Mesenchymal stem cell (in vitro differentiated cells and primary cell): ENCODE measurements around the gene UNC13A.

ENCODE experiments used
- DNase-seq: peaks from one replicate; pipeline ENCODE4 v3.0.0-alpha.2; 2013
- H2AFZ ChIP-seq: one replicate; pipeline ENCODE4 v1.6.1; 2013; ENCODE audit warnings: low read depth, mild to moderate bottlenecking, control low read depth, inconsistent platforms, low read length, moderate library complexity
- H2AK5ac ChIP-seq: 2 replicates; pipeline ENCODE4 v1.6.1; 2013; ENCODE audit warnings: low read length, moderate library complexity, mild to moderate bottlenecking, inconsistent platforms; ENCODE audit not compliant: severe bottlenecking
- H2BK120ac ChIP-seq: one replicate; pipeline ENCODE4 v1.6.1; 2013; ENCODE audit warnings: low read depth, mild to moderate bottlenecking, inconsistent platforms, low read length, moderate library complexity
- H2BK12ac ChIP-seq, 2 experiments: one replicate each; pipeline ENCODE4 v1.6.1; 2013; ENCODE audit warnings: inconsistent platforms in 2 of 2, low read length in 2 of 2, mild to moderate bottlenecking in 2 of 2, moderate library complexity in 2 of 2, control low read depth in 1 of 2
- H2BK15ac ChIP-seq: one replicate; pipeline ENCODE4 v1.6.1; 2013; ENCODE audit warnings: mild to moderate bottlenecking, low read depth, inconsistent platforms; ENCODE audit not compliant: poor library complexity, severe bottlenecking
- H2BK5ac ChIP-seq: 2 replicates; pipeline ENCODE4 v1.6.1; 2013; ENCODE audit warnings: low read depth, mild to moderate bottlenecking, low read length, control low read depth, inconsistent platforms; ENCODE audit not compliant: poor library complexity, severe bottlenecking
- H3K14ac ChIP-seq, 2 experiments: one replicate each; pipeline ENCODE4 v1.6.1; 2013; ENCODE audit warnings: inconsistent platforms in 2 of 2, low read length in 2 of 2, control low read depth in 1 of 2, mild to moderate bottlenecking in 1 of 2, moderate library complexity in 1 of 2
- H3K18ac ChIP-seq, 2 experiments: one replicate each; pipeline ENCODE4 v1.6.1; 2013; ENCODE audit warnings: inconsistent platforms in 2 of 2, low read length in 2 of 2, control low read depth in 1 of 2, low read depth in 1 of 2, mild to moderate bottlenecking in 1 of 2
- H3K23ac ChIP-seq, 2 experiments: one replicate each; pipeline ENCODE4 v1.6.1; 2013; ENCODE audit warnings: inconsistent platforms in 2 of 2, low read length in 2 of 2, mild to moderate bottlenecking in 2 of 2, moderate library complexity in 2 of 2, control low read depth in 1 of 2
- H3K27ac ChIP-seq: 2 replicates; pipeline ENCODE4 v1.5.1; 2013; ENCODE audit warnings: mild to moderate bottlenecking, moderate library complexity, low read length, control low read depth, inconsistent platforms; ENCODE audit not compliant: poor library complexity, severe bottlenecking
- H3K27me3 ChIP-seq, 2 experiments: 2 replicates each; pipeline versions ENCODE4 v1.6.1 to v1.7.0; 2013; ENCODE audit warnings: low read length in 2 of 2, mild to moderate bottlenecking in 2 of 2, moderate library complexity in 2 of 2, control low read depth in 1 of 2, inconsistent platforms in 1 of 2; ENCODE audit not compliant: control insufficient read depth in 1 of 2, insufficient read depth in 1 of 2
- H3K36me3 ChIP-seq, 2 experiments: 2 replicates each; pipeline versions ENCODE4 v1.6.1 to v1.7.0; 2013; ENCODE audit warnings: low read length in 2 of 2, control low read depth in 1 of 2, inconsistent platforms in 1 of 2, low read depth in 1 of 2, mild to moderate bottlenecking in 1 of 2; ENCODE audit not compliant: insufficient read depth in 2 of 2, control insufficient read depth in 1 of 2
- H3K4ac ChIP-seq, 2 experiments: one replicate each; pipeline ENCODE4 v1.6.1; 2013; ENCODE audit warnings: inconsistent platforms in 2 of 2, low read length in 2 of 2, mild to moderate bottlenecking in 2 of 2, moderate library complexity in 2 of 2, control low read depth in 1 of 2, low read depth in 1 of 2
- H3K4me1 ChIP-seq: 2 replicates; pipeline ENCODE4 v1.6.1; 2013; ENCODE audit warnings: low read depth, low read length, control low read depth; ENCODE audit not compliant: control insufficient read depth, insufficient read depth
- H3K4me2 ChIP-seq: 2 replicates; pipeline ENCODE4 v1.6.1; 2013; ENCODE audit warnings: low read length, mild to moderate bottlenecking, inconsistent platforms; ENCODE audit not compliant: poor library complexity, severe bottlenecking
- H3K4me3 ChIP-seq, 2 experiments: 2 replicates each; pipeline versions ENCODE4 v1.5.1 to v1.7.0; 2013; ENCODE audit warnings: low read length in 2 of 2, mild to moderate bottlenecking in 2 of 2, control low read depth in 1 of 2, low read depth in 1 of 2; ENCODE audit not compliant: insufficient read depth in 1 of 2
- H3K79me1 ChIP-seq: replicated peaks from 2 replicates; pipeline ENCODE4 v1.6.1; 2013; ENCODE audit warnings: mild to moderate bottlenecking, control low read depth, low read length, inconsistent platforms; ENCODE audit not compliant: poor library complexity, severe bottlenecking
- H3K9ac ChIP-seq: 2 replicates; pipeline ENCODE4 v1.7.0; 2013; ENCODE audit warnings: mild to moderate bottlenecking, low read length, moderate library complexity
- H3K9me3 ChIP-seq: 2 replicates; pipeline ENCODE4 v1.7.0; 2013; ENCODE audit warnings: mild to moderate bottlenecking, low read length; ENCODE audit not compliant: control insufficient read depth
- H4K8ac ChIP-seq: one replicate; pipeline ENCODE4 v1.6.1; 2013; ENCODE audit warnings: inconsistent platforms, mild to moderate bottlenecking, low read length, moderate library complexity
- H4K91ac ChIP-seq: one replicate; pipeline ENCODE4 v1.6.1; 2013; ENCODE audit warnings: mild to moderate bottlenecking, low read length, inconsistent platforms
- WGBS: methylation state at CpG from one replicate; pipeline ENCODE4 v1.1.7; 2013; ENCODE audit warnings: mixed read lengths; 5-methylcytosine and 5-hydroxymethylcytosine counted together

UNC13A gene

GRCh38 chr19:17627161-17627560 lies 61.0 kb downstream of the UNC13A start:
- no peak overlapping the region for H3K4me2 ChIP-seq
- DNase-seq = no peak
- H3K79me1 ChIP-seq = no peaks in the 10 kb centered on the region
- no peak overlapping the region for H2BK120ac ChIP-seq
- no peak overlapping the region for H3K9ac ChIP-seq
- H4K91ac ChIP-seq = no peak overlapping the region
- no peak overlapping the region for H3K14ac ChIP-seq
- H3K27ac ChIP-seq = no peak overlapping the region
- H3K27me3 ChIP-seq = peaks cover 14 to 17% of the 10 kb centered on the region in 2 experiments
- no peak overlapping the region for H2BK12ac ChIP-seq
- peaks cover under 1% of the 10 kb centered on the region for H3K9me3 ChIP-seq
- no peak overlapping the region for H4K8ac ChIP-seq
- H2BK15ac ChIP-seq = no peak overlapping the region
- H3K4ac ChIP-seq = no peak overlapping the region
- H3K23ac ChIP-seq = no peak overlapping the region
- no peak overlapping the region for H3K18ac ChIP-seq
- no peak overlapping the region for H2AFZ ChIP-seq
- no peaks in the 10 kb centered on the region for H3K36me3 ChIP-seq
- H3K4me3 ChIP-seq = no peak overlapping the region
- no peaks in the 10 kb centered on the region for H3K4me1 ChIP-seq
- H2AK5ac ChIP-seq = no peak overlapping the region
- no peak overlapping the region for H2BK5ac ChIP-seq
- WGBS = 100% methylated on average over 3 of the region's 3 CpGs

DNA sequence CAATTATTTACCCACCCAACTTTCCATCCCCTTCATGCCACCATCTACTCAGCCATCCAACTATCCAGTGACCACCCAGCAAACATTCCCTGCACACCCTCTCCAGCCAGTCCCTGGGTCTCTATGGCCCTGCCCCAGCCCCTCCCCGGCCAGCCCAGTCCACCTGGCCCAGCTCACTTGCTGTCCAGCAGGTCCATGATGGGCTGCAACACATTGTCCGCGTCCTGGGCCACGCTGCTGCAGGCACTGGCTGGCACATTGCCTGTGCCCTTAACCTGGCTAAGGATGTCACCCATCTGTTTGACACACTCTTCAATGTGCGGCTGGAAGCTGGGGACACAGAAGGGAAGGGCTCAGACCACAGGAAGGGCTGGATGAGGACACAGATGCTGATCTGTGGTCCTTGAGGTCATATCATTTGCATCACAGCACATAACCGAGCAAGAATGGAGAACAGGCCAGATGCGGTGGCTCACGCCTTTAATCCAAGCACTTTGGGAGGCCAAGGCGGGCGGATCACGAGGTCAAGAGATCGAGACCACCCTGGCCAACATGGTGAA lies 61.6 kb downstream of the UNC13A start:
- no peak overlapping the region for H2BK120ac ChIP-seq
- H4K91ac ChIP-seq = no peak overlapping the region
- no peak overlapping the region for H3K4me2 ChIP-seq
- H3K36me3 ChIP-seq = no peaks in the 10 kb centered on the region
- H4K8ac ChIP-seq = no peak overlapping the region
- no peak overlapping the region for H2BK12ac ChIP-seq
- H3K4ac ChIP-seq = no peak overlapping the region
- H2BK5ac ChIP-seq = no peak overlapping the region
- H3K14ac ChIP-seq = no peak overlapping the region
- no peak overlapping the region for H3K9ac ChIP-seq
- no peak overlapping the region for H3K4me3 ChIP-seq
- no peak overlapping the region for H3K27ac ChIP-seq
- no peaks in the 10 kb centered on the region for H3K4me1 ChIP-seq
- H3K79me1 ChIP-seq = no peaks in the 10 kb centered on the region
- peaks cover 14 to 20% of the 10 kb centered on the region in 2 experiments for H3K27me3 ChIP-seq
- H2AK5ac ChIP-seq = no peak overlapping the region
- peak overlapping the region in 1 of 2 experiments; percentile 46 for H3K23ac ChIP-seq
- no peak overlapping the region for H2AFZ ChIP-seq
- DNase-seq = no peak
- peaks cover 6% of the 10 kb centered on the region for H3K9me3 ChIP-seq
- H2BK15ac ChIP-seq = no peak overlapping the region
- 86% methylated on average over 10 of the region's 12 CpGs for WGBS
- no peak overlapping the region for H3K18ac ChIP-seq

DNA sequence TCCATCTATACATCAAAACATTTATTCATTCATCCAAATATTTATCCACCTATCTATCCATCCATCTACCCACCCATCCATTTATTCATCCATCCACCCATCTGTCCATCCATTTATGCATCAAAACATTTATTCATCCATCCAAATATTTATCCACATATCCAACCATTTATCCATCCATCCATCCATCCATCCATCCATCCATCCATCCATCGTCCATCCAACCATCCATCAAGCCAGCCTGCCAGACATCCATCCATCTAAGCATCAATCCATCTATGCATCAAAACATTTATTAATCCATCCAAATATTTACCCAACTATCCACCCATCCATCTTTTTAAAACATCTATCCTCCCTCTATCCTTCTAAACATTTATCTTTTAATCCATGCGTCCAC lies 62.2 kb downstream of the UNC13A start:
- no peak overlapping the region for H3K4ac ChIP-seq
- 83% methylated on average over 2 of the region's 2 CpGs for WGBS
- H3K27me3 ChIP-seq = peaks cover 14 to 25% of the 10 kb centered on the region in 2 experiments
- no peak overlapping the region for H2BK12ac ChIP-seq
- peaks cover 10% of the 10 kb centered on the region for H3K9me3 ChIP-seq
- H3K27ac ChIP-seq = no peak overlapping the region
- H4K8ac ChIP-seq = no peak overlapping the region
- DNase-seq = no peak
- no peaks in the 10 kb centered on the region for H3K79me1 ChIP-seq
- no peak overlapping the region for H3K4me3 ChIP-seq
- no peak overlapping the region for H2AK5ac ChIP-seq
- no peak overlapping the region for H2BK5ac ChIP-seq
- no peak overlapping the region for H2BK120ac ChIP-seq
- H3K36me3 ChIP-seq = no peaks in the 10 kb centered on the region
- no peaks in the 10 kb centered on the region for H3K4me1 ChIP-seq
- no peak overlapping the region for H3K18ac ChIP-seq
- H4K91ac ChIP-seq = no peak overlapping the region
- no peak overlapping the region for H3K14ac ChIP-seq
- no peak overlapping the region for H3K23ac ChIP-seq
- no peak overlapping the region for H3K9ac ChIP-seq
- no peak overlapping the region for H2BK15ac ChIP-seq
- H3K4me2 ChIP-seq = no peak overlapping the region
- no peak overlapping the region for H2AFZ ChIP-seq

GRCh38 chr19:17625043-17625442 lies 63.1 kb downstream of the UNC13A start:
- no peaks in the 10 kb centered on the region for H3K4me1 ChIP-seq

More at GRCh38 chr19:17625043-17625442, 63.1 kb downstream of the UNC13A start:
- H3K18ac ChIP-seq = no peak overlapping the region
- H3K4me3 ChIP-seq = no peak overlapping the region
- no peak overlapping the region for H3K27ac ChIP-seq
- WGBS = 92% methylated on average over 1 of the region's 1 CpG
- no peak overlapping the region for H3K14ac ChIP-seq
- H2BK15ac ChIP-seq = no peak overlapping the region
- H2AK5ac ChIP-seq = no peak overlapping the region
- H3K79me1 ChIP-seq = no peaks in the 10 kb centered on the region
- H3K9me3 ChIP-seq = peaks cover 10% of the 10 kb centered on the region
- H3K23ac ChIP-seq = no peak overlapping the region
- H4K91ac ChIP-seq = no peak overlapping the region
- no peak overlapping the region for H3K4ac ChIP-seq
- no peak overlapping the region for H2BK5ac ChIP-seq
- H2AFZ ChIP-seq = no peak overlapping the region
- no peak for DNase-seq
- no peaks in the 10 kb centered on the region for H3K36me3 ChIP-seq
- H3K4me2 ChIP-seq = no peak overlapping the region
- H2BK120ac ChIP-seq = no peak overlapping the region
- H4K8ac ChIP-seq = no peak overlapping the region
- H3K9ac ChIP-seq = no peak overlapping the region
- H3K27me3 ChIP-seq = peaks cover 14 to 27% of the 10 kb centered on the region in 2 experiments
- no peak overlapping the region for H2BK12ac ChIP-seq
